Loucy (cell line): Measurements from ENCODE around the gene KCNK3.

Experiments used
- H2AFZ ChIP-seq: fragments of 200-600 bp; sonication (generic); 2 replicates; pipeline ENCODE4 v1.6.0; 2016; ENCODE audit warnings: antibody characterized with exemption, mild to moderate bottlenecking, low read length, moderate library complexity
- H3F3A ChIP-seq: fragments of 200-600 bp; 2 replicates; pipeline ENCODE4 v1.6.0; 2016; ENCODE audit warnings: antibody characterized with exemption, low read depth, mild to moderate bottlenecking
- H3K27me3 ChIP-seq: fragments of 200-600 bp; sonication (generic); 2 replicates; pipeline ENCODE4 v1.6.1; 2014; ENCODE audit warnings: low read length, mild to moderate bottlenecking; ENCODE audit not compliant: insufficient read depth, poor library complexity, severe bottlenecking
- H3K36me3 ChIP-seq: fragments of 200-600 bp; sonication (generic); 2 replicates; pipeline ENCODE4 v1.6.1; 2016; ENCODE audit warnings: low read length; ENCODE audit not compliant: insufficient read depth
- H3K4me1 ChIP-seq: fragments of 200-600 bp; sonication (generic); 2 replicates; pipeline ENCODE4 v1.5.1; 2014; ENCODE audit warnings: low read length, mild to moderate bottlenecking; ENCODE audit not compliant: insufficient read depth, poor library complexity, severe bottlenecking
- H3K4me2 ChIP-seq: fragments of 200-600 bp; sonication (generic); 2 replicates; pipeline ENCODE4 v1.6.0; 2014; ENCODE audit warnings: antibody characterized with exemption, low read length, low read depth, mild to moderate bottlenecking; ENCODE audit not compliant: poor library complexity, severe bottlenecking
- H3K4me3 ChIP-seq: fragments of 200-600 bp; sonication (generic); 2 replicates; pipeline ENCODE4 v1.5.1; 2014; ENCODE audit warnings: low read length, mild to moderate bottlenecking, mixed read lengths; ENCODE audit not compliant: poor library complexity, severe bottlenecking
- H3K79me2 ChIP-seq: fragments of 200-600 bp; sonication (generic); 2 replicates; pipeline ENCODE4 v1.6.1; 2014; ENCODE audit warnings: low read length; ENCODE audit not compliant: insufficient read depth
- H3K9ac ChIP-seq: fragments of 200-600 bp; sonication (generic); 2 replicates; pipeline ENCODE4 v1.6.0; 2014; ENCODE audit warnings: mild to moderate bottlenecking, low read depth, low read length, moderate library complexity; ENCODE audit not compliant: poor library complexity, severe bottlenecking
- H3K9me2 ChIP-seq: fragments of 200-600 bp; sonication (generic); replicated peaks from 2 replicates; pipeline ENCODE4 v1.6.1; 2016; ENCODE audit warnings: low read depth, low read length, mixed read lengths
- H3K9me3 ChIP-seq: fragments of 200-600 bp; sonication (generic); 2 replicates; pipeline ENCODE4 v1.6.1; 2014; ENCODE audit warnings: mild to moderate bottlenecking, antibody characterized with exemption, low read length, low read depth; ENCODE audit not compliant: insufficient read depth
- H4K20me1 ChIP-seq: fragments of 200-600 bp; sonication (generic); 2 replicates; pipeline ENCODE4 v1.6.0; 2014; ENCODE audit warnings: antibody characterized with exemption, low read length, mild to moderate bottlenecking; ENCODE audit not compliant: insufficient read depth, poor library complexity, severe bottlenecking
- CTCF ChIP-seq: fragments of 200-600 bp; sonication (generic); conservative IDR thresholded peaks from 2 replicates; pipeline ENCODE4 v1.5.1; 2014; ENCODE audit warnings: mild to moderate bottlenecking, antibody characterized with exemption, low read length
- EZH2phosphoT487 ChIP-seq: fragments of 200-600 bp; IDR thresholded peaks from 2 replicates; pipeline ENCODE4 v1.6.1; 2018; ENCODE audit warnings: antibody characterized with exemption, mild to moderate bottlenecking, moderate library complexity, borderline replicate concordance

Gene KCNK3

GRCh38 chr2:26691881-26692278, 642 bp upstream of the KCNK3 start:
- H3K9me3 ChIP-seq: no peaks in the 10 kb centered on the region
- no peaks in the 10 kb centered on the region for H3K9me2 ChIP-seq
- TF ChIP-seq EZH2phosphoT487 (no peak), CTCF (no peak)
- H3K9ac ChIP-seq: no peak overlapping the region
- no peaks in the 10 kb centered on the region for H3K79me2 ChIP-seq
- H3K36me3 ChIP-seq: no peaks in the 10 kb centered on the region
- no peaks in the 10 kb centered on the region for H3F3A ChIP-seq
- no peaks in the 10 kb centered on the region for H4K20me1 ChIP-seq
- peaks cover 3% of the 10 kb centered on the region for H3K4me1 ChIP-seq
- no peak overlapping the region for H3K4me3 ChIP-seq
- no peaks in the 10 kb centered on the region for H3K27me3 ChIP-seq
- H3K4me2 ChIP-seq: no peak overlapping the region
- no peak overlapping the region for H2AFZ ChIP-seq

DNA sequence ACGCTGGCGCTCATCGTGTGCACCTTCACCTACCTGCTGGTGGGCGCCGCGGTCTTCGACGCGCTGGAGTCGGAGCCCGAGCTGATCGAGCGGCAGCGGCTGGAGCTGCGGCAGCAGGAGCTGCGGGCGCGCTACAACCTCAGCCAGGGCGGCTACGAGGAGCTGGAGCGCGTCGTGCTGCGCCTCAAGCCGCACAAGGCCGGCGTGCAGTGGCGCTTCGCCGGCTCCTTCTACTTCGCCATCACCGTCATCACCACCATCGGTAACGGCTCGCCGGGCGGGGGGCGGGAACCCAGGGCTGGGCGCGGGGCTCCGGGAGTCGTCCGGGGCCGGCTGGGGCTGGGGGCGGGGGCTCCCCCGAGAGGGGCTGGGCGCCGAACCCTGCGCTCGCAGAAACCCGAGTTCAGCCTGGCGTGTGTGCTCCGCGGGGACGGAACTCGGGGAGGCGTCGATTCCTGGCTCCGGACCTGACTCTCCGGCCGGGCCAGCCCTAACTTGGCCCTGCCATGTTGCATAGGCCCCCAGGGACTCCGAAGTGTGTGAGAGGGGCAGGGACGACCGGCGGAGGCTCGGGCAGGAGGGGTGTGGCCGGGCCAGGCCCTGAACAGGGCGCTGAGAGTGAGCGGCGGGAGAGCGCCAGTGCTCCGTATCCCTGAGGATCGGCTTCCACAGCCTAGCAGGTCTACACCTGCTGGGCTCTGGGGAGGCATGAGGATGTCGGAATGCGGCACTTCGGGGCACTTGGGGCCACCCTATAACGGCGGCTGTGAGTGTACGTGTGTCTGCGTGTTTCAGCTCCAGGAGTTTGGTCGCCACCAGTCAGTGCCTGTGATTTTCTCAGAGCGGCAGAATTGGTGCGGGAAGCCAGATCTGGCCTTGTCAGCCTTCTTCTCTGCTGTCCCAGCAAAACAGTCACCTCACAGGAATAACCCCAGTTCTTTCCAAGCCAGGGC, 651 bp downstream of the KCNK3 start:
- Histone ChIP-seq H3K36me3 (no peaks in the 10 kb centered on the region), H4K20me1 (no peaks in the 10 kb centered on the region), H3K9me2 (no peaks in the 10 kb centered on the region), H3K4me3 (no peak overlapping the region), H3K4me2 (no peak overlapping the region), H3K27me3 (no peaks in the 10 kb centered on the region), H3K9me3 (no peaks in the 10 kb centered on the region), H2AFZ (no peak overlapping the region), H3K79me2 (no peaks in the 10 kb centered on the region), H3K9ac (no peak overlapping the region), H3F3A (no peaks in the 10 kb centered on the region), H3K4me1 (peaks cover 3% of the 10 kb centered on the region)
- TF ChIP-seq EZH2phosphoT487 (no peak), CTCF (no peak)

- H3F3A ChIP-seq: no peaks in the 10 kb centered on the region
- H3K9me3 ChIP-seq: no peaks in the 10 kb centered on the region
- peaks cover 3% of the 10 kb centered on the region for H3K4me1 ChIP-seq
- no peaks in the 10 kb centered on the region for H3K36me3 ChIP-seq
- no peak overlapping the region for H2AFZ ChIP-seq
- H3K27me3 ChIP-seq: no peaks in the 10 kb centered on the region
- H3K9ac ChIP-seq: no peak overlapping the region
- H4K20me1 ChIP-seq: no peaks in the 10 kb centered on the region
- no peak overlapping the region for H3K4me3 ChIP-seq
- H3K79me2 ChIP-seq: no peaks in the 10 kb centered on the region
- no peak overlapping the region for H3K4me2 ChIP-seq
- no peaks in the 10 kb centered on the region for H3K9me2 ChIP-seq
- TF ChIP-seq CTCF (no peak), EZH2phosphoT487 (no peak)
Measured at GRCh38 chr2:26694001-26694400, 1.5 kb downstream of the KCNK3 start.
